Activated CD8-positive, alpha-beta memory T cell treated with anti-CD3 and anti-CD28 coated beads for 1 hour (primary cell): Measurements from ENCODE around the gene CACNA2D2.

Experiments
- DNase-seq, 2 donors: peaks; one replicate each; pipeline ENCODE4 v3.0.0-alpha.2; 2020; ENCODE audit warnings: low read depth in 1 of 2; ENCODE audit errors: extremely low read depth in 1 of 2

CACNA2D2 gene

GRCh38 chr3:50503504-50504342, at the start of gene CACNA2D2:
Gene CACNA2D2 (minus strand): TSS chr3:50503634. CDS start chr3:50503423, 211 bp downstream.
- DNase-seq, result peak; percentile 18 to 51

GRCh38 chr3:50552598-50552997, 49.2 kb upstream of the CACNA2D2 start:
- DNase-seq, result no peak

- DNase-seq, result no peak
Measured at GRCh38 chr3:50551681-50552435, 48.4 kb upstream of the CACNA2D2 start.

- DNase-seq, result no peak
Measured at GRCh38 chr3:50551054-50551659, 47.7 kb upstream of the CACNA2D2 start.

GRCh38 chr3:50550079-50550736, 46.8 kb upstream of the CACNA2D2 start:
- peak in 1 of 2 donors; percentile 53 for DNase-seq

GRCh38 chr3:50549226-50549625, 45.8 kb upstream of the CACNA2D2 start:
- no peak for DNase-seq

GRCh38 chr3:50545781-50546180, 42.3 kb upstream of the CACNA2D2 start:
- no peak for DNase-seq

GRCh38 chr3:50542177-50543034, 39.0 kb upstream of the CACNA2D2 start:
- DNase-seq, result peak in 1 of 2 donors; percentile 36

- DNase-seq, result no peak
Measured at GRCh38 chr3:50539356-50540286, 36.2 kb upstream of the CACNA2D2 start.

- no peak for DNase-seq
Measured at GRCh38 chr3:50537421-50538129, 34.1 kb upstream of the CACNA2D2 start.

GRCh38 chr3:50536471-50537180, 33.2 kb upstream of the CACNA2D2 start:
- DNase-seq, result no peak

- DNase-seq, result no peak
Measured at GRCh38 chr3:50534681-50535330, 31.4 kb upstream of the CACNA2D2 start.

GRCh38 chr3:50533807-50534461, 30.5 kb upstream of the CACNA2D2 start:
- DNase-seq, result no peak

GRCh38 chr3:50533316-50533715, 29.9 kb upstream of the CACNA2D2 start:
- DNase-seq, result no peak

- DNase-seq, result no peak
Measured at GRCh38 chr3:50532062-50532705, 28.8 kb upstream of the CACNA2D2 start.

GRCh38 chr3:50531201-50531600, 27.8 kb upstream of the CACNA2D2 start:
- DNase-seq, result no peak
